GM12872 (cell line): ENCODE measurements around the gene RASGRP4.

ENCODE experiments used
- TF ChIP-seq, protein P1 (sequence below): IDR thresholded peaks from 3 replicates; pipeline ENCODE4 v1.5.1; 2011; ENCODE audit warnings: low read depth, mild to moderate bottlenecking, low read length, moderate library complexity; ENCODE audit not compliant: insufficient read depth

Gene RASGRP4, protein sequence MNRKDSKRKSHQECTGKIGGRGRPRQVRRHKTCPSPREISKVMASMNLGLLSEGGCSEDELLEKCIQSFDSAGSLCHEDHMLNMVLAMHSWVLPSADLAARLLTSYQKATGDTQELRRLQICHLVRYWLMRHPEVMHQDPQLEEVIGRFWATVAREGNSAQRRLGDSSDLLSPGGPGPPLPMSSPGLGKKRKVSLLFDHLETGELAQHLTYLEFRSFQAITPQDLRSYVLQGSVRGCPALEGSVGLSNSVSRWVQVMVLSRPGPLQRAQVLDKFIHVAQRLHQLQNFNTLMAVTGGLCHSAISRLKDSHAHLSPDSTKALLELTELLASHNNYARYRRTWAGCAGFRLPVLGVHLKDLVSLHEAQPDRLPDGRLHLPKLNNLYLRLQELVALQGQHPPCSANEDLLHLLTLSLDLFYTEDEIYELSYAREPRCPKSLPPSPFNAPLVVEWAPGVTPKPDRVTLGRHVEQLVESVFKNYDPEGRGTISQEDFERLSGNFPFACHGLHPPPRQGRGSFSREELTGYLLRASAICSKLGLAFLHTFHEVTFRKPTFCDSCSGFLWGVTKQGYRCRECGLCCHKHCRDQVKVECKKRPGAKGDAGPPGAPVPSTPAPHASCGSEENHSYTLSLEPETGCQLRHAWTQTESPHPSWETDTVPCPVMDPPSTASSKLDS

DNA sequence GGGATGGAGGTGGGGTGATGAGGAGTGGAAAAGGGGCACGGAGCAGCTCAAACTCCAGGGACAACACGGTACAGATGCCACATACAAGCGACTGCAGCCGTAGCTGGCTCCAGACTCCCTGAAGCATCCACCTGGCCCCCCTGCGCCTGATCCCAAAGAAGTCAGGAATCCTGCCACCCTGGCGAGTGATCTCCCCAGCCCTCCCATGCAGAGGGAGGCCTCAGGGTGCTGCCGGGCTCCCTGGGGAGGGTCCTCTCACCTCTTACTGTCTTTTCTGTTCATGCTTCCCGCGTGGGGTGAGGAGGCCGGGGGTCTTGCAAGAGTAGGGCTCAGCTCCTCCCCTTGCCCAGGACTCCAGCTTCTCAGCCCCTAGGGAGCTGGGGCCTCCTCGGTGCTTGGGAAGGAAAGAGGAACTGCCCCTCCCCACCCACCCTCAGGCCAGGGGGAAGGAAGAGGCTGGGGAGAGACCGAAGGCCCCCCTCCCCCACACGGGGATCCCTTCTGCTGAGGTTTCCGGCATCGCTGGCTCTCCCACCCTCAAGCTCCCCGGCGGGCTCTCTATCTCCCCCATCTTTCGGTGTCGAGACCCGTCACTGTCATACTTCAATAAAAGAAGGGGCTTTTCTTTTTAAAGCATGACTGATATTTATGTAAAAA lies at the start of gene RASGRP4:
Gene RASGRP4 (minus strand): TSS at position 410 of the 657 bp plus-strand sequence. CDS start 128 bp downstream, at position 282.
- TF ChIP-seq, protein P1, sequence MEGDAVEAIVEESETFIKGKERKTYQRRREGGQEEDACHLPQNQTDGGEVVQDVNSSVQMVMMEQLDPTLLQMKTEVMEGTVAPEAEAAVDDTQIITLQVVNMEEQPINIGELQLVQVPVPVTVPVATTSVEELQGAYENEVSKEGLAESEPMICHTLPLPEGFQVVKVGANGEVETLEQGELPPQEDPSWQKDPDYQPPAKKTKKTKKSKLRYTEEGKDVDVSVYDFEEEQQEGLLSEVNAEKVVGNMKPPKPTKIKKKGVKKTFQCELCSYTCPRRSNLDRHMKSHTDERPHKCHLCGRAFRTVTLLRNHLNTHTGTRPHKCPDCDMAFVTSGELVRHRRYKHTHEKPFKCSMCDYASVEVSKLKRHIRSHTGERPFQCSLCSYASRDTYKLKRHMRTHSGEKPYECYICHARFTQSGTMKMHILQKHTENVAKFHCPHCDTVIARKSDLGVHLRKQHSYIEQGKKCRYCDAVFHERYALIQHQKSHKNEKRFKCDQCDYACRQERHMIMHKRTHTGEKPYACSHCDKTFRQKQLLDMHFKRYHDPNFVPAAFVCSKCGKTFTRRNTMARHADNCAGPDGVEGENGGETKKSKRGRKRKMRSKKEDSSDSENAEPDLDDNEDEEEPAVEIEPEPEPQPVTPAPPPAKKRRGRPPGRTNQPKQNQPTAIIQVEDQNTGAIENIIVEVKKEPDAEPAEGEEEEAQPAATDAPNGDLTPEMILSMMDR, result no peak

DNA sequence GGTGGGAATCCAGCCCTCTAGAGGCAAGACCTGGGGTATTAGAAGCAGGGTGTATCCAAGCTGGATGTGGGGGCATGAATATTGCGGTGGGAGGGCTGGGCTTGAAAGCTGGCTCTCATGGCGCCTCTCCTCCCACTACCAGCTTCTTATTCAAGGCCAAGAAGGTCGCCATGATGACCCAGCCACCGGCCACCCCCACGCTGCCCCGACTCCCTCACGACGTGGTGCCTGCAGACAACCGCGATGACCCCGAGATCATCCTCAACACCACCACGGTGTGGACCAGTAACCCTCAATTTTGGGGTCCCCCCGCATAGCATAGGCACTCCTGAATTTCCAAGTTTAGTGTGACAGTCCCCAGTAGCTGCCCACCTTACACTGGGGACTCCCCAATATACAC lies 49.2 kb upstream of the RASGRP4 start:
- TF ChIP-seq, protein P1, result no peak

- TF ChIP-seq, protein P1, result no peak
Measured at GRCh38 chr19:38473201-38473600, 47.2 kb upstream of the RASGRP4 start.

DNA sequence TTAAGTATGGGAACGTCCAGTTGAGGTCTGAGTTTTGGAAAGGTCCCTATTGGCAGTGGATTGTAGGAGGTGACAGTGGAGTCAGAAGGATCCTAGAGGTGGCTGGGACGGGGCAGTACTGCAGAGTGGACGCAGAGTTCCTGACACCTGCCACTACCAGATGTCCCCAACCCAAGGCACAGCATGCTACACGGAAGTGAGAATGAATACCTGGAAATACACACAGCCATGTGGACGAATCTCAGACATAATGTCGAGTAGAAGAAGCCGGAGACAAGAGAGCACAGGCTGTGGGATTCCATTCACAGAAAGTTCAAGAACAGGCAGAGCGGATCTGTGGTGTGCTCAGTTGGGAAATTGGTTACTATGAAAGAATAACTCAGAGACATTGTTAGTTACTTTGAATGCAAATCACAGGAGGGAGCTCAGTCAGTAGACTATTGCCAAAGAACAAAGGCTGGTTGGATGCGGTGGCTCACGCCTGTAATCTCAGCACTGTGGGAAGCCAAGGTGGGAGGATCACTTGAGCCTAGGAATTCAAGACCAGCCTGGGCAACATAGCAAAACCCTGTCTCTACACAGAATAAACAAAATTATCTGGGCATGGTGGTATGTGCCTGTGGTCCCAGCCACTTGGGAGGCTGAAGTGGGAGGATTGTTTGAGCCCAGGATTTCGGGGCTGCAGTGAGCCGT lies 44.9 kb upstream of the RASGRP4 start:
- TF ChIP-seq, protein P1, result no peak

- TF ChIP-seq, protein P1, result no peak
Measured at GRCh38 chr19:38469151-38469550, 43.1 kb upstream of the RASGRP4 start.

- TF ChIP-seq, protein P1, result no peak
Measured at GRCh38 chr19:38467541-38468525, 41.8 kb upstream of the RASGRP4 start.
